ENCODE data around the gene EIF3J.

Gene EIF3J

DNA sequence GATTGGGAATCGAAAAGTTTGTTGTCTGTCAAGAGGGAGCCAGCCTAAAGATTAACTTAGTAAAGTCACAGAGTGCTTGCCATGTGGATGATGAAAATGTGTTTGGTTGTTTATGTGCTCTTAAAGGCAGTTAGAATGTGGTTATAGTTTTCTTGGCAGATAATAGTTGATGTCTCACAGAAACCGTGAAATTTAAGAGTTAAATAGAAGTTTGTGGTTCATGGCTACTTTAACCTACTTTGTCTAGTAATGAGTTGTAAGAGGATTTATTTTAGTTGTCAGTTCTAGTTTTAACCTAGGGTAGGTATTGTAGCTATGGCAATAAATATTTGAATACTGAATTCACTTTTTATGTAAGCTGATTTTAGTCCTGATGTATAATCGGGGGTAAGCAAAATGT lies 36.4 kb upstream of the EIF3J start:
- no peak overlapping the region for H2AFZ ChIP-seq (ENCODE audit: low read length)
- no peak overlapping the region for H3K27ac ChIP-seq (ENCODE audit: low read length)
- no peak for DNase-seq
- no peaks in the 10 kb centered on the region for H3K4me1 ChIP-seq (ENCODE audit: low read length)
- H3K9me2 ChIP-seq (replicated peaks; ENCODE audit: insufficient read depth, low read length): no peaks in the 10 kb centered on the region
- H3K9me3 ChIP-seq (replicated peaks; ENCODE audit: insufficient read depth, low read length): no peaks in the 10 kb centered on the region
- H3K4me3 ChIP-seq (ENCODE audit: low read length): no peak overlapping the region
- no peaks in the 10 kb centered on the region; the same call in 1 of the 2 replicates for H3F3A ChIP-seq (ENCODE audit: insufficient read depth, low read length)
- TF ChIP-seq CTCF (IDR thresholded peaks at IDR 0.05; ENCODE audit: low read length) (no peak), EZH2 (optimal IDR thresholded peaks at IDR 0.05; ENCODE audit: low read depth, low read length) (no peak), EZH2phosphoT487 (IDR thresholded peaks at IDR 0.05; ENCODE audit: low read length) (no peak)
- H3K36me3 ChIP-seq (replicated peaks; ENCODE audit: insufficient read depth, low read length): peaks cover 2% of the 10 kb centered on the region; the same call in 1 of the 2 replicates
- H3K4me2 ChIP-seq (ENCODE audit: low read depth, low read length): no peak overlapping the region
- H3K79me2 ChIP-seq (ENCODE audit: low read length): peaks cover 13% of the 10 kb centered on the region
- no peaks in the 10 kb centered on the region for H3K27me3 ChIP-seq (replicated peaks; ENCODE audit: insufficient read depth, low read length)
- no peak overlapping the region for H3K9ac ChIP-seq (ENCODE audit: low read length)
- no peaks in the 10 kb centered on the region for H4K20me1 ChIP-seq (ENCODE audit: insufficient read depth, low read length)

DNA sequence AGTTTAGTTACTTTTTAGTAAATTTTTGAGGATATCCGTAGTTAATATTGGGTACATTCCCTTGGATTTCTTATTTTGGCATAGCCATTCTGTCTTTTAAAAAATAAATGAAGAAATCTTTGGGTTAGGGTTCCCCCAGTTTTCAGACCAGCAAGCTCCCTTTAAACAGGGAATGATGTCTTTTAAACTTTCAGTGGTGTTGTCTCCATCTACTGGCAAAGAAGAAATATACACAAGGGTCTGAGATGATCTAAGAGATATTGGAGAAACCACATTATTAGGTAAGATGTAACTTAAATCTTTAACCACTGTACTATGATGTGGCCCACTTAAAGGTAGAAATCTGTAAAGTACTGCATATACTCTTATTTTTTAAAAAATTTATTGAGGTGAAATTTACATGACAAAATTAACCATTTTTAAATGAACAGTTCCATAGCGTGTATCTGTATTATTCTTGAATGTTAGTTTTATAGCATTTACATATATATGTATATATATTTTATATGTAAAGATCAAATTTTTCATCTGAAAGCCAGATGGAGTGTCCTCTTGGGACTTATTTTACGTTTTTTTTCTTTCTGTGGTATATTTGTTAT lies 35.1 kb upstream of the EIF3J start:
- no peak overlapping the region for H2AFZ ChIP-seq (ENCODE audit: low read length)
- no peaks in the 10 kb centered on the region for H3K9me3 ChIP-seq (replicated peaks; ENCODE audit: insufficient read depth, low read length)
- TF ChIP-seq EZH2phosphoT487 (IDR thresholded peaks at IDR 0.05; ENCODE audit: low read length): no peak
- TF ChIP-seq CTCF (IDR thresholded peaks at IDR 0.05; ENCODE audit: low read length): peak; percentile 55
- TF ChIP-seq EZH2 (optimal IDR thresholded peaks at IDR 0.05; ENCODE audit: low read depth, low read length): no peak
- DNase-seq: peak; percentile 32
- H3K27ac ChIP-seq (ENCODE audit: low read length): no peak overlapping the region
- no peak overlapping the region for H3K4me3 ChIP-seq (ENCODE audit: low read length)
- H3K9ac ChIP-seq (ENCODE audit: low read length): no peak overlapping the region
- peaks cover 13% of the 10 kb centered on the region for H3K79me2 ChIP-seq (ENCODE audit: low read length)
- no peaks in the 10 kb centered on the region for H3K4me1 ChIP-seq (ENCODE audit: low read length)
- H3F3A ChIP-seq (ENCODE audit: insufficient read depth, low read length): no peaks in the 10 kb centered on the region; the same call in 1 of the 2 replicates
- H3K36me3 ChIP-seq (replicated peaks; ENCODE audit: insufficient read depth, low read length): peaks cover 2% of the 10 kb centered on the region; the same call in 1 of the 2 replicates
- no peak overlapping the region for H3K4me2 ChIP-seq (ENCODE audit: low read depth, low read length)
- H3K9me2 ChIP-seq (replicated peaks; ENCODE audit: insufficient read depth, low read length): no peaks in the 10 kb centered on the region
- no peaks in the 10 kb centered on the region for H4K20me1 ChIP-seq (ENCODE audit: insufficient read depth, low read length)
- no peaks in the 10 kb centered on the region for H3K27me3 ChIP-seq (replicated peaks; ENCODE audit: insufficient read depth, low read length)

DNA sequence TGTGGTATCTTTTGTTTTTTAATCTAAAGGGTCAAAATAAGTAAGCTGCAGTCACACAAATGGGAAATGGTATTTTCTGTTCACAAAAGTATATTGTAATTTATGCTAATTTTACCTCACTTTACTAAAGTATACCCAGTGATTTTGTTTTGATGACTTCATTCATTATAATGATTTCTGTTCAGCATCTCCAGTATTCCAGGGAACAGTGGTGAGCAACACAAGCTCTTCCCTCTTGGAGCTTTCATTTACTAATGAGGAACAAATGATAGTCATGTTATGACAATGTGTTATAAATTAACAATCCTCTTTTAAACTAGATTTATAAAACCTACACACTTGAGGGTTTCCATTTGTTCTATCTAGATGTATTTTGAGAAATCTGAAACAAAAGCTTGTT lies 20.5 kb upstream of the EIF3J start:
- 0 out of 2 replicates have a peak, but pooled peaks cover 4% of the 10 kb centered on the region for H3F3A ChIP-seq (ENCODE audit: insufficient read depth, low read length)
- H3K79me2 ChIP-seq (ENCODE audit: low read length): no peaks in the 10 kb centered on the region
- H3K9me2 ChIP-seq (replicated peaks; ENCODE audit: insufficient read depth, low read length): no peaks in the 10 kb centered on the region
- H3K27ac ChIP-seq (ENCODE audit: low read length): no peak overlapping the region
- no peak overlapping the region for H3K4me2 ChIP-seq (ENCODE audit: low read depth, low read length)
- no peaks in the 10 kb centered on the region for H3K27me3 ChIP-seq (replicated peaks; ENCODE audit: insufficient read depth, low read length)
- no peak overlapping the region for H2AFZ ChIP-seq (ENCODE audit: low read length)
- peaks cover 3% of the 10 kb centered on the region; the same call in 1 of the 2 replicates for H3K36me3 ChIP-seq (replicated peaks; ENCODE audit: insufficient read depth, low read length)
- no peaks in the 10 kb centered on the region for H3K9me3 ChIP-seq (replicated peaks; ENCODE audit: insufficient read depth, low read length)
- H3K4me3 ChIP-seq (ENCODE audit: low read length): no peak overlapping the region
- H3K4me1 ChIP-seq (ENCODE audit: low read length): no peaks in the 10 kb centered on the region
- H3K9ac ChIP-seq (ENCODE audit: low read length): no peak overlapping the region
- TF ChIP-seq EZH2 (optimal IDR thresholded peaks at IDR 0.05; ENCODE audit: low read depth, low read length): no peak
- no peak for TF ChIP-seq CTCF (IDR thresholded peaks at IDR 0.05; ENCODE audit: low read length)
- no peak for TF ChIP-seq EZH2phosphoT487 (IDR thresholded peaks at IDR 0.05; ENCODE audit: low read length)
- H4K20me1 ChIP-seq (ENCODE audit: insufficient read depth, low read length): no peaks in the 10 kb centered on the region
- DNase-seq: no peak
